Measurements from ENCODE around the gene CSRP2.

The CSRP2 gene

GRCh38 chr12:76878099-76878898 is 520 bp downstream of the CSRP2 start:
- peak in 1 of 2 donors; percentile 59 for DNase-seq (ENCODE audit: low spot score in 2 of 2)
- Mint-ChIP-seq H3K27ac (no peak overlapping the region), H3K4me3 (peak overlapping the region; percentile 92), H3K9me3 (no peaks in the 10 kb centered on the region), H3K4me1 (peaks cover 13% of the 10 kb centered on the region), H3K36me3 (peaks cover 5% of the 10 kb centered on the region)
- peak; percentile 57 for ATAC-seq

GRCh38 chr12:76876696-76877229 is 2.1 kb downstream of the CSRP2 start:
- H3K9me3 Mint-ChIP-seq = no peaks in the 10 kb centered on the region
- no peak overlapping the region for H3K27ac Mint-ChIP-seq
- H3K4me1 Mint-ChIP-seq = peaks cover 13% of the 10 kb centered on the region
- peaks cover 5% of the 10 kb centered on the region for H3K36me3 Mint-ChIP-seq
- H3K4me3 Mint-ChIP-seq = no peak overlapping the region
- DNase-seq (ENCODE audit: low spot score in 2 of 2) = no peak
- ATAC-seq = no peak

DNA sequence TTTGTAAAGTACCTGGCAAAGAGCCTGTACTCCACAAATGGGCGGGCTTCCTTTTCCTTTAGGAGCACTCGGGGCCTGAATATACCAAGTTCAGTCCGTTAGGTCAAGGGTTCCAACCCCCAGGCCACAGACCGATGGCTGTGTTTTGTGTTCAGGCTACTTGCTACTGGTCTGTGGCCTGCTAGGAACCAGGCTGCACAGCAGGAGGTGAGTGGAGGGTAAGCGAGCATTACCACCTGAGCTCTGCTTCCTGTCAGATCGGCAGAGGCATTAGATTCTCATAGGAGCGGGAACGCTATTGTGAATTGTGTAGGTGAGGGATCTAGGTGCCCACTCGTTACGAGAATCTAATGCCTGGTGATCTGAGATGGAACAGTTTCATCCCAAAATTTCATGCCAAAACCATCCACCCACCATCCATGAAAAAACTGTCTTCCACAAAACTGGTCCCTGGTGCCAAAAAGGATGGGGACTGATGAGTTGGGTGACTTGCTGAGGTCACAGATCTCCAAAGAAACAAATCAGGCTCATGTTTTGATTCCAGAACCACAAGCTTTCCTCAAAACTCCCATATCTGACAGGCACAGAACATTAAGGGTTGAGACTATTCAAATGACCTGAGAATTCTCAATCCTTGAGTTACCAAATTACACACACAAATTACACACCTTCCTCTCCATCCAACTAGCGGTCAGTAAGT is 4.2 kb downstream of the CSRP2 start:
- H3K4me1 Mint-ChIP-seq = peaks cover 12% of the 10 kb centered on the region
- no peaks in the 10 kb centered on the region for H3K9me3 Mint-ChIP-seq
- peaks cover 5% of the 10 kb centered on the region for H3K36me3 Mint-ChIP-seq
- H3K4me3 Mint-ChIP-seq = no peak overlapping the region
- ATAC-seq (no peak), DNase-seq (ENCODE audit: low spot score in 2 of 2) (no peak)
- no peak overlapping the region for H3K27ac Mint-ChIP-seq

DNA sequence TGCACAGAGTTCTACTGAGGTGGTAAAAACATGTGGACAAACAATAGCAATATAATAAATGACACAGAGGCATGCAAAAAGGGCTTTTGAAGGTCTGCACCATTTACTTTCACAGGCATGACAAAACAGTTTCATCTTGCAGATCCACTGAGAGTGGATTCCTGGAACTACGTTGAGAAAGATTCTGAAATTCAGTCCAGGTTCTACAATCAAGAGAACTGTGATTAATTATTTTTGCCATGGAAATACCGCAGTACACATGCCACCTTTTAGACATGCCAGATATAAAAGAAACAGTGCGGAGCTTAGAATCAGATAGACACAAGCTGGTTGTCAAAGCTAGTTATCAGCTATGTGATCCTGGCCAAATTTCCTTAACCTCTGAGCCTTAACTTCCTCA is 4.8 kb downstream of the CSRP2 start:
- H3K4me3 Mint-ChIP-seq = no peak overlapping the region
- ATAC-seq (no peak), DNase-seq (ENCODE audit: low spot score in 2 of 2) (no peak)
- H3K4me1 Mint-ChIP-seq = peaks cover 7% of the 10 kb centered on the region
- no peak overlapping the region for H3K27ac Mint-ChIP-seq
- H3K9me3 Mint-ChIP-seq = no peaks in the 10 kb centered on the region
- H3K36me3 Mint-ChIP-seq = peaks cover 5% of the 10 kb centered on the region

DNA sequence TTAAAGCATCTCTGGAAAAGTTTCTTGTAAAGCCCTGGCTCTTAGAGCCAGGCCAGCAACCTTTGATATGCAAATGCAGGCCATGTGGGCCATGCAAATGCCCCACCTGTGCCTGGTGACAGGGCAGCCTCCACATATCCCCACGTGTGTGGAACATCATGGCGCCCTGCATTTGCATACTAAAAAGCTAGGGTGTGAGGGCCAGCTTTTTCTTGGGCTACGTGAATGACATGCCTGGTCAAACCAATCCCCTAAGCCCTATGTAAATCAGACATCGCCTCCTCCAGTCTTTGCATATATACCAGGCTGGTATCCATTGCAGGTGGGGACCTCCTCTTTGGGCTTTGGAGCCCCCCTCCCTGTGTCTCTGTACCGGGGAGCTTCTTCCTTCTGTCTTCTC is 6.4 kb downstream of the CSRP2 start:
- Mint-ChIP-seq H3K36me3 (no peaks in the 10 kb centered on the region), H3K4me1 (no peaks in the 10 kb centered on the region), H3K9me3 (no peaks in the 10 kb centered on the region), H3K4me3 (no peak overlapping the region), H3K27ac (no peak overlapping the region)
- DNase-seq (ENCODE audit: low spot score in 2 of 2) (no peak), ATAC-seq (no peak)

GRCh38 chr12:76871742-76872141 is 7.1 kb downstream of the CSRP2 start:
- Mint-ChIP-seq H3K4me3 (no peak overlapping the region), H3K36me3 (no peaks in the 10 kb centered on the region)
- ATAC-seq = no peak

DNA sequence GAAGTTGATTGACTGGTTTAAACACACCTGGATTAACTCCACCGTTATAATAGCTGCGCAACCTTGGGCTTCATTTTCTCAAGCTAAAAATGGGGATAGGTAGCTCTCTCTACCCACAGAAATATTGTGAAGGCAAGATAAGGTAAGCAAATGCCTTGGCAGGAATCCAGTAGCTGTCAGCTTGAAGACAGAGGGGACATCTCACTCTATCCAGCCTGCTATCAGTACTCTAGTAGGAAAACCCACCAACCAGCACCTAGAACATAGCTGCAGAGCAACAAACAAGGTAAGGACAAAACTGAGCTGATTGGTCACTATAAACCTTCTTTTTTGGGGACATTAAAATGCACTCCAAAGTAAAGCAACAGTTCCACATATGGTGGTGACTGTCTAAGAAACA is 7.7 kb downstream of the CSRP2 start:
- no peak for ATAC-seq
- Mint-ChIP-seq H3K4me3 (no peak overlapping the region), H3K4me1 (no peaks in the 10 kb centered on the region), H3K27ac (no peak overlapping the region), H3K36me3 (no peaks in the 10 kb centered on the region), H3K9me3 (no peaks in the 10 kb centered on the region)
- no peak for DNase-seq (ENCODE audit: low spot score in 2 of 2)

More at GRCh38 chr12:76871742-76872141, 7.1 kb downstream of the CSRP2 start:
- Mint-ChIP-seq H3K27ac (no peak overlapping the region), H3K9me3 (no peaks in the 10 kb centered on the region), H3K4me1 (no peaks in the 10 kb centered on the region)
- DNase-seq (ENCODE audit: low spot score in 2 of 2) = no peak

GRCh38 chr12:76866726-76867125 is 12.1 kb downstream of the CSRP2 start:
- no peaks in the 10 kb centered on the region for H3K9me3 Mint-ChIP-seq
- no peak overlapping the region for H3K27ac Mint-ChIP-seq
- DNase-seq (ENCODE audit: low spot score in 2 of 2) (no peak), ATAC-seq (no peak)
- H3K4me1 Mint-ChIP-seq = no peaks in the 10 kb centered on the region
- H3K36me3 Mint-ChIP-seq = no peaks in the 10 kb centered on the region
- H3K4me3 Mint-ChIP-seq = no peak overlapping the region

- ATAC-seq (no peak), DNase-seq (ENCODE audit: low spot score in 2 of 2) (no peak)
- H3K9me3 Mint-ChIP-seq = no peaks in the 10 kb centered on the region
- H3K36me3 Mint-ChIP-seq = no peaks in the 10 kb centered on the region
- no peak overlapping the region for H3K4me3 Mint-ChIP-seq
- H3K4me1 Mint-ChIP-seq = no peaks in the 10 kb centered on the region
- no peak overlapping the region for H3K27ac Mint-ChIP-seq
Observed at GRCh38 chr12:76866151-76866567, 12.7 kb downstream of the CSRP2 start.

DNA sequence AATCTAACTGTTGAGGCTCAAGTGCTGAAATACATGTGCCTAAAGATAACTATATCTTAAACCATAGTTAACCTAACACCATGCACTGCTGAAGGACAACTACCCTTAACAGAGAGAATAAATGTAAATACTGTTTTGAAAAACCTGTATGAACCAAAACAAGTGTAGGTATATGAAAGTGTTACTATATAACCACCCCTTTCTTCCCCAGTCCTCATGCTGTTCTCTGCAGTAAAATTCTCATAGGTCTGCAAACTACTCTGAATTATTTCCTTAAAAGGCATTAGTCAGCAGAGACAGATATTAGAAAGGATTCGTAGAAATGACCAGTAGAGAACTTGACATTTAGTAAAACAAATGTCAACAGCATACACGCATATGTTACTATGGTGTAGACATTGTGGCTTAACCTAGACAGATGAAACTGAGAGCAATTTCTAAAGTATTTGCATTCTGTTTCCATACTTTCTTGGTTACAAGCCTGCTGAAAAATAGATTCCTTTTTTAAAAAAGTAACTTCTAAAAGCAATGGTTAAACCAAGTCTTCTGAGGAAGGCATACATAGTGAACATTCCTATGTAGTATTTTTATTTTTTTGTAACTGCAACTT is 13.9 kb downstream of the CSRP2 start:
- Mint-ChIP-seq H3K36me3 (no peaks in the 10 kb centered on the region), H3K27ac (no peak overlapping the region), H3K4me1 (no peaks in the 10 kb centered on the region), H3K4me3 (no peak overlapping the region), H3K9me3 (no peaks in the 10 kb centered on the region)
- ATAC-seq (no peak), DNase-seq (ENCODE audit: low spot score in 2 of 2) (no peak)

GRCh38 chr12:76863837-76864236 is 15.0 kb downstream of the CSRP2 start:
- H3K9me3 Mint-ChIP-seq = no peaks in the 10 kb centered on the region
- H3K27ac Mint-ChIP-seq = no peak overlapping the region
- DNase-seq (ENCODE audit: low spot score in 2 of 2) (no peak), ATAC-seq (no peak)
- no peaks in the 10 kb centered on the region for H3K4me1 Mint-ChIP-seq
- no peak overlapping the region for H3K4me3 Mint-ChIP-seq
- no peaks in the 10 kb centered on the region for H3K36me3 Mint-ChIP-seq

- ATAC-seq (no peak), DNase-seq (ENCODE audit: low spot score in 2 of 2) (no peak)
- no peaks in the 10 kb centered on the region for H3K36me3 Mint-ChIP-seq
- H3K4me1 Mint-ChIP-seq = no peaks in the 10 kb centered on the region
- H3K9me3 Mint-ChIP-seq = no peaks in the 10 kb centered on the region
- H3K4me3 Mint-ChIP-seq = no peak overlapping the region
- no peak overlapping the region for H3K27ac Mint-ChIP-seq
Observed at GRCh38 chr12:76863005-76863670, 15.7 kb downstream of the CSRP2 start.

- Mint-ChIP-seq H3K27ac (no peak overlapping the region), H3K9me3 (no peaks in the 10 kb centered on the region), H3K36me3 (peaks cover under 1% of the 10 kb centered on the region), H3K4me3 (no peak overlapping the region), H3K4me1 (no peaks in the 10 kb centered on the region)
- ATAC-seq = no peak
- DNase-seq (ENCODE audit: low spot score in 2 of 2) = no peak
Observed at GRCh38 chr12:76860256-76860655, 18.6 kb downstream of the CSRP2 start.

DNA sequence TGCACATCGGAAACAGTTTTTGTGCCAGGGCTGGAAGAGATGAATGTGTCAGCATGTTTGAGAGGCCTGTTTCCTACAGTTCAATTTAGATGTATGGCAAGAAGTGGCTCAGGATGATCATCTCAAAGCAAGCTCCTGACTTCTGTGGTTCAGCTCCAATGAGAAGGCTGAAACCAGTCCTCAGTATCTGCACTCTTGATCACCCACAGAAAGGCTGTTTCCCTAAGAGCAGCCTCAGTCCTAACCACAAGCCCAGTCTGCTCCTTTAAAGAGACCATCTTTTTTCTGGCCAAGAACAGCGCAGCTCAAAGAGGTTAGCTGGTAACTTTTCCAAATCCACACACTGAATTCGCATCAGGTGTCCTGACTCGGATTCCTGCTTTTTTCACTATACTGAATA is 19.2 kb downstream of the CSRP2 start:
- Mint-ChIP-seq H3K4me1 (no peaks in the 10 kb centered on the region), H3K36me3 (peaks cover 7% of the 10 kb centered on the region), H3K9me3 (no peaks in the 10 kb centered on the region), H3K4me3 (no peak overlapping the region), H3K27ac (no peak overlapping the region)
- ATAC-seq (no peak), DNase-seq (ENCODE audit: low spot score in 2 of 2) (no peak)

DNA sequence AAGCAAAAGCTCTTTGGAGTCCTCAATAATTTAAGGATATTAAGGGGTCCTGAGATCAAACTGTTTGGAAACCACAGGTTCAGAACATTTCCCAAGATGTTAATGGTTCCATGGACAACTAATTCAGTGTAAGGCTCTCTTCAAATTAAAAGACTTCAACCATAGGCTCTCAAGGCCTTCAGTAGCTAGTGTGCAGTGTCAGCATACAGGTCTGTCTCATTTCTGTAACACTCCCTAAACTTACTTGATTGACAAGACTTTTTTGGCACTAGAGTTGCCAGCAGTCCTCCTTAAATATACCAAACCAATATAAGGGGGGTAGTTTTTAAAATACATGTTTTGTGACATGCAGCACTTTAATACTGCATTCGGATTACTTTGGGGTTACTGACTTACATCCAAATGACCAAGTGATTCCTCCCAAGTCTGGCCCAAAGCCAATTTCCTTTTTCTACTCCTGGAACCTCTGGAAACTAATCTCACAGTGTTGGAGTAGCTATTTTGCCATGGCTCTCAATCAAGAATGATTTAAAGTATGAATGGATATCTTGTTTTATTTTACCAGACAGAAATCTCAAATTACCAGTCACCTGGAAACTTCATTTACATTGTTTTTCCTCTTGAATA is 22.7 kb downstream of the CSRP2 start:
- no peak overlapping the region for H3K27ac Mint-ChIP-seq
- DNase-seq (ENCODE audit: low spot score in 2 of 2) = no peak
- H3K9me3 Mint-ChIP-seq = no peaks in the 10 kb centered on the region
- H3K4me1 Mint-ChIP-seq = no peaks in the 10 kb centered on the region
- peaks cover 18% of the 10 kb centered on the region for H3K36me3 Mint-ChIP-seq
- ATAC-seq = no peak
- H3K4me3 Mint-ChIP-seq = no peak overlapping the region
